ENCODE measurements around the gene KRTAP9-9.

DNA sequence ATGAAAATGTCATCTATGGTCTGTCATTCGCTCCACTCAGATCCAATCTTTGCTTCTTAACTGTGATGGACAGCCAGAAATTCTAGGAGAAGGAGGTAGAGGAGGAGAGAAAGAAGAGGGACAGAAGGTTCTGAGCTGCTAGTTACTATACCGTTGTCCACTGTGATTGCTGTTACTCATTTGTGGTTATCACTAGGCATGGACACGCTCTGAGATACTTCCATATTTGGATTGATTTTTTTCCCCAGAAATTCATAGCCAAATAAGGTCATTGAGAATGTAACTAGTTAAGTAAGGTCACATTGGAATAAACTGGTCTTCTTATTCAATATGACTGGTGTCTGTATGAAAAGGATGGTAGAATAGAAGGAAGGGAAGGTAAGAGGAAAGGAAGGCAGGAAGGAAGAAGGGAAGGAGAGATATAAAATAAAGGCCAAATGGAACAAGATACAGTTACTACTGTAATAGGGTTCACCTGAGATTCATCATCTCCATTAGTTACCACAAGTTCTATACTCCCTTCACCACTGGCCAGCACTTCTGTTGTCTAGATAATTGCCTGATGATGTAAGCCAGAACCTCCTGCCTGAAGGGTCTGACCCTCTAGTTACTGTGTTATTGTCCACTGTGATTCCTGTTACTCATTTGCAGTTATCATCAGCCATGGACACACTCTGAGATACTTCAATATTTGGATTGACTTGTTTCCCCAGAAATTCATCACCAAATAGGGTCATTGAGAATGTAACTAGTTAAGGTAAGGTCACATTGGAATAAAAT lies 23.2 kb downstream of the KRTAP9-9 start:
- TF ChIP-seq CTCF (IDR thresholded peaks at IDR 0.05) (no peak), POLR2A (IDR thresholded peaks at IDR 0.05) (no peak)
